Calu3 (cell line): ENCODE results near the gene TASOR. TPM values are rescaled to one million over a fixed set of nuclear protein-coding genes. Genes with fewer than 3 reads are reported as not detected.

Source experiments
- BruUV-seq: library from RNA; stranded (reverse); fragments of 400-500 nt; replicated peaks from 2 replicates; lab custom pipeline; 2021; lab: Mats Ljungman, UMichigan
- CTCF ChIA-PET: fragments of 300-600 bp; sonication (Branson Sonifier 250); formaldehyde crosslinking; loops from one replicate; lab custom pipeline; 2022; ENCODE audit warnings: antibody characterized with exemption; lab: Charles Lee
- DNase-seq: peaks from one replicate; pipeline ENCODE4 v3.0.0; 2022
- H3K27ac Mint-ChIP-seq: one replicate; pipeline ENCODE4 v1.8.0; 2022; ENCODE audit warnings: mixed read lengths; ENCODE audit not compliant: unreplicated experiment
- H3K27me3 Mint-ChIP-seq: one replicate; pipeline ENCODE4 v1.8.0; 2022; ENCODE audit warnings: mixed read lengths; ENCODE audit not compliant: unreplicated experiment
- H3K36me3 Mint-ChIP-seq: one replicate; pipeline ENCODE4 v1.8.0; 2022; ENCODE audit warnings: mild to moderate bottlenecking, moderate library complexity, mixed read lengths; ENCODE audit not compliant: insufficient read depth, unreplicated experiment
- H3K4me1 Mint-ChIP-seq: one replicate; pipeline ENCODE4 v1.8.0; 2022; ENCODE audit warnings: mild to moderate bottlenecking, low read depth, mixed read lengths; ENCODE audit not compliant: unreplicated experiment
- H3K4me3 Mint-ChIP-seq: one replicate; pipeline ENCODE4 v1.8.0; 2022; ENCODE audit warnings: mild to moderate bottlenecking, low read depth, moderate library complexity, mixed read lengths; ENCODE audit not compliant: unreplicated experiment
- H3K9me3 Mint-ChIP-seq: one replicate; pipeline ENCODE4 v1.8.0; 2022; ENCODE audit warnings: low read depth, mixed read lengths; ENCODE audit not compliant: unreplicated experiment
- CTCF ChIP-seq: fragments of 200-600 bp; IDR thresholded peaks from one replicate; pipeline ENCODE4 v1.8.0; 2022; ENCODE audit warnings: antibody characterized with exemption; ENCODE audit not compliant: unreplicated experiment
- intact Hi-C: fragments of 100-400 bp; cut with micrococcal nuclease; formaldehyde crosslinking; loops from one replicate; pipeline ENCODE4 v1.10.0; 2022; ENCODE audit not compliant: unreplicated experiment
- total RNA-seq: library from RNA; stranded (reverse); gene quantifications from 2 replicates; pipeline ENCODE4 v1.2.3, GENCODE V29; 2022

The TASOR gene
- total RNA-seq, 1 experiment from 2014 or later = 56.4 TPM

- Mint-ChIP-seq H3K4me1 (no peaks in the 10 kb centered on the region), H3K27ac (no peak overlapping the region), H3K4me3 (no peak overlapping the region), H3K27me3 (no peaks in the 10 kb centered on the region), H3K36me3 (no peaks in the 10 kb centered on the region), H3K9me3 (no peaks in the 10 kb centered on the region)
- TF ChIP-seq CTCF = no peak
- intact Hi-C loops = no loop called here
- no peak for DNase-seq
- CTCF ChIA-PET = interaction anchor here (0.7 kb wide), 2 partner anchors 10 to 207 kb away, joined by 3 to 4 read pairs; no protein-coding TSS in a partner anchor
- BruUV-seq = no TSS peak
Observed at GRCh38 chr3:56689303-56689702, 6.2 kb upstream of the TASOR start.

- H3K27me3 Mint-ChIP-seq = no peaks in the 10 kb centered on the region
- CTCF ChIA-PET = no interaction called here
- no peak overlapping the region for H3K27ac Mint-ChIP-seq
- TF ChIP-seq CTCF = no peak
- BruUV-seq = no TSS peak
- no peak overlapping the region for H3K4me3 Mint-ChIP-seq
- peaks cover 5% of the 10 kb centered on the region for H3K36me3 Mint-ChIP-seq
- H3K4me1 Mint-ChIP-seq = no peaks in the 10 kb centered on the region
- intact Hi-C loops = no loop called here
- no peak for DNase-seq
- H3K9me3 Mint-ChIP-seq = no peaks in the 10 kb centered on the region
Observed at GRCh38 chr3:56688191-56688590, 5.1 kb upstream of the TASOR start.

- H3K9me3 Mint-ChIP-seq = no peaks in the 10 kb centered on the region
- H3K4me1 Mint-ChIP-seq = no peaks in the 10 kb centered on the region
- H3K27me3 Mint-ChIP-seq = no peaks in the 10 kb centered on the region
- no peak for DNase-seq
- peaks cover 31% of the 10 kb centered on the region for H3K36me3 Mint-ChIP-seq
- intact Hi-C loops = no loop called here
- CTCF ChIA-PET = no interaction called here
- no TSS peak for BruUV-seq
- H3K4me3 Mint-ChIP-seq = no peak overlapping the region
- no peak for TF ChIP-seq CTCF
- peak overlapping the region; percentile 50 for H3K27ac Mint-ChIP-seq
Observed at GRCh38 chr3:56684029-56684428, 964 bp upstream of the TASOR start.

DNA sequence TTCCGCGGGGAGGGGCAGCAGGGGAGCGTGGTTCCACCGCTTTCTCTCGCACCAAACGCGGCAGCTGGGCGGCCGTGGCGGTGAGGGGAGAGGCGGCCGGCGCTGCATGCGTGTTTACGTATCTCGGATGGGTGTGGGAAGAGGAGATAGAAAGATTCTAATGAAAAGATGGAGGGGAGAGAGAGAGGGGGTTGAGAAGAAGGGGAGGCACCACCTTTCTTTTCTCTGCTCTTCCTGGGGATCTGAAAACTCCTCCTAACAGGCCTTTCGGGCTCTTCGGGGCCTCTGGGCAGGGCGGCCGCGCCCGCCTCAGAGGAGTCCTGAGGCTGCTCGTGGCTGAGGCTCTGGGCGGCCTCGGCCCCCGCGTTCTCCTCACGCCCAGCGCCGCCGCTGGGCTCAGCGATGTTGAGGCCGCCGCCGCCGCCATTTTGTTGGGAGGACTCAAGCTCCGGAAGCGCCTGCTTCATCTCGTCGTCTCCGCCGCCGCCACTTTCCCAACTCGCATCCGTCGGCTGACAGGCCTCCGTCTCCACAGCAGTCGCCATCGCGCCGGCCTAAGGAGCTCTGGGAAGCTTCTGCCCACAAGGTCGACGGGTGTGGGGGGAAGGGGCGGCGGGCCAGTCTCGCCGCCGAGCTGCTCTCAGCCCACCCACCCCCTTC lies 473 bp downstream of the TASOR start:
- H3K4me1 Mint-ChIP-seq = no peaks in the 10 kb centered on the region
- H3K4me3 Mint-ChIP-seq = peak overlapping the region; percentile 88
- no peak for TF ChIP-seq CTCF
- peak; percentile 72 for DNase-seq
- intact Hi-C loops = no loop called here
- peak overlapping the region; percentile 74 for H3K27ac Mint-ChIP-seq
- CTCF ChIA-PET = interaction anchor here (0.9 to 1.1 kb wide), 3 partner anchors 57 to 306 kb away, joined by 3 to 4 read pairs (median 3); partner anchors contain the start of gene ARHGEF3
- no peaks in the 10 kb centered on the region for H3K27me3 Mint-ChIP-seq
- peaks cover 46% of the 10 kb centered on the region for H3K36me3 Mint-ChIP-seq
- BruUV-seq = TSS peak; percentile 68
- no peaks in the 10 kb centered on the region for H3K9me3 Mint-ChIP-seq
